GM12891 (cell line): ENCODE data around the gene MUC16.

Experiments
- PAX5 ChIP-seq: IDR thresholded peaks from 2 replicates; pipeline ENCODE4 v1.6.1; 2011; ENCODE audit warnings: low read length, moderate library complexity, mild to moderate bottlenecking; ENCODE audit not compliant: insufficient read depth, severe bottlenecking
- POLR2A ChIP-seq: IDR thresholded peaks from 2 replicates; pipeline ENCODE4 v1.6.1; 2011; ENCODE audit warnings: low read depth, low read length, control low read depth
- POLR2AphosphoS5 ChIP-seq: IDR thresholded peaks from 2 replicates; pipeline ENCODE4 v1.6.1; 2011; ENCODE audit warnings: low read depth, low read length, control low read depth
- POU2F2 ChIP-seq: IDR thresholded peaks from 2 replicates; pipeline ENCODE4 v1.6.1; 2011; ENCODE audit warnings: low read depth, mild to moderate bottlenecking, control low read depth, low read length, moderate library complexity
- SPI1 ChIP-seq: IDR thresholded peaks from 2 replicates; pipeline ENCODE4 v1.6.1; 2011; ENCODE audit warnings: low read depth, low read length, control low read depth
- TAF1 ChIP-seq: IDR thresholded peaks from 2 replicates; pipeline ENCODE4 v1.6.1; 2011; ENCODE audit warnings: low read depth, low read length, control low read depth

- TF ChIP-seq POLR2A (no peak), POLR2AphosphoS5 (no peak), TAF1 (no peak), POU2F2 (no peak), SPI1 (no peak), PAX5 (no peak)
Measured at GRCh38 chr19:9011875-9012274, 1.7 kb upstream of the MUC16 start.
